Germinal center (tissue), 1 donor: Measurements from ENCODE around the gene C1orf174.

Experiments
- DNase-seq: peaks from one replicate; pipeline ENCODE4 v3.0.0; 2012; ENCODE audit warnings: mixed read lengths, low spot score

The C1orf174 gene

GRCh38 chr1:3900150-3900968 lies at the start of gene C1orf174:
Gene C1orf174, minus strand, starts transcription at chr1:3900272. Its CDS starts 86 bp downstream, at chr1:3900186.
- peak; percentile 97 for DNase-seq

GRCh38 chr1:3948344-3948743 lies 48.3 kb upstream of the C1orf174 start:
- no peak for DNase-seq

- DNase-seq = no peak
Measured at GRCh38 chr1:3945916-3946840, 46.1 kb upstream of the C1orf174 start.

GRCh38 chr1:3945222-3945621 lies 45.1 kb upstream of the C1orf174 start:
- DNase-seq = no peak

- DNase-seq = no peak
Measured at GRCh38 chr1:3944578-3945125, 44.6 kb upstream of the C1orf174 start.

GRCh38 chr1:3943806-3944577 lies 43.9 kb upstream of the C1orf174 start:
- no peak for DNase-seq

GRCh38 chr1:3943123-3943431 lies 43.0 kb upstream of the C1orf174 start:
- DNase-seq = no peak

GRCh38 chr1:3942416-3943122 lies 42.5 kb upstream of the C1orf174 start:
- DNase-seq = no peak

- DNase-seq = no peak
Measured at GRCh38 chr1:3940754-3941345, 40.8 kb upstream of the C1orf174 start.

- no peak for DNase-seq
Measured at GRCh38 chr1:3940081-3940753, 40.1 kb upstream of the C1orf174 start.

GRCh38 chr1:3939242-3940080 lies 39.4 kb upstream of the C1orf174 start:
- peak; percentile 26 for DNase-seq

- no peak for DNase-seq
Measured at GRCh38 chr1:3932156-3932919, 32.3 kb upstream of the C1orf174 start.

- DNase-seq = no peak
Measured at GRCh38 chr1:3931007-3931912, 31.2 kb upstream of the C1orf174 start.

- DNase-seq = no peak
Measured at GRCh38 chr1:3930301-3931006, 30.4 kb upstream of the C1orf174 start.

- no peak for DNase-seq
Measured at GRCh38 chr1:3929126-3929525, 29.1 kb upstream of the C1orf174 start.

GRCh38 chr1:3928586-3928985 lies 28.5 kb upstream of the C1orf174 start:
- DNase-seq = no peak

GRCh38 chr1:3926956-3927355 lies 26.9 kb upstream of the C1orf174 start:
- DNase-seq = no peak
